Ishikawa (cell line): Measurements from ENCODE around the gene ARID1B.

Experiments used
- CEBPB ChIP-seq: IDR thresholded peaks from 2 replicates; pipeline ENCODE4 v1.6.1; 2012
- CREB1 ChIP-seq: IDR thresholded peaks from 2 replicates; pipeline ENCODE4 v1.6.1; 2012; ENCODE audit warnings: low read depth
- EGR1 ChIP-seq: IDR thresholded peaks from 2 replicates; pipeline ENCODE4 v1.6.1; 2012
- EP300 ChIP-seq: IDR thresholded peaks from 2 replicates; pipeline ENCODE4 v1.6.1; 2012; ENCODE audit warnings: borderline replicate concordance
- FOXM1 ChIP-seq: IDR thresholded peaks from 2 replicates; pipeline ENCODE4 v1.6.1; 2012; ENCODE audit warnings: low read depth, borderline replicate concordance
- MAX ChIP-seq: IDR thresholded peaks from 2 replicates; pipeline ENCODE4 v1.6.1; 2012
- NFIC ChIP-seq: IDR thresholded peaks from 2 replicates; pipeline ENCODE4 v1.6.1; 2012
- RAD21 ChIP-seq: IDR thresholded peaks from 2 replicates; pipeline ENCODE4 v1.6.1; 2012; ENCODE audit warnings: low read depth
- REST ChIP-seq: IDR thresholded peaks from 2 replicates; pipeline ENCODE4 v1.6.1; 2012; ENCODE audit warnings: low read depth, mild to moderate bottlenecking
- TAF1 ChIP-seq: IDR thresholded peaks from 2 replicates; pipeline ENCODE4 v1.6.1; 2012; ENCODE audit warnings: low read depth, mild to moderate bottlenecking
- TCF12 ChIP-seq: IDR thresholded peaks from 2 replicates; pipeline ENCODE4 v1.6.1; 2012; ENCODE audit warnings: low read depth
- TEAD4 ChIP-seq: IDR thresholded peaks from 2 replicates; pipeline ENCODE4 v1.6.1; 2012
- USF1 ChIP-seq: IDR thresholded peaks from 2 replicates; pipeline ENCODE4 v1.6.1; 2012
- YY1 ChIP-seq: IDR thresholded peaks from 2 replicates; pipeline ENCODE4 v1.6.1; 2012; ENCODE audit warnings: low read depth
- ZBTB7A ChIP-seq: IDR thresholded peaks from 2 replicates; pipeline ENCODE4 v1.6.1; 2012; ENCODE audit warnings: low read depth

Gene ARID1B

GRCh38 chr6:156978948-156979347 is 201.8 kb downstream of the ARID1B start:
- TF ChIP-seq RAD21 (no peak), TEAD4 (no peak), EGR1 (no peak), TAF1 (no peak), EP300 (no peak), MAX (no peak), FOXM1 (no peak), REST (no peak), NFIC (no peak), ZBTB7A (no peak), CEBPB (no peak), TCF12 (no peak), CREB1 (no peak), USF1 (no peak), YY1 (no peak)

GRCh38 chr6:156980515-156980914 is 203.3 kb downstream of the ARID1B start:
- no peak for TF ChIP-seq YY1
- TF ChIP-seq MAX = no peak
- TF ChIP-seq TEAD4 = no peak
- no peak for TF ChIP-seq TCF12
- TF ChIP-seq EGR1 = no peak
- no peak for TF ChIP-seq CREB1
- no peak for TF ChIP-seq REST
- no peak for TF ChIP-seq ZBTB7A
- TF ChIP-seq USF1 = no peak
- no peak for TF ChIP-seq RAD21
- TF ChIP-seq TAF1 = no peak
- no peak for TF ChIP-seq NFIC
- TF ChIP-seq FOXM1 = no peak

- TF ChIP-seq TEAD4 = no peak
- no peak for TF ChIP-seq USF1
- no peak for TF ChIP-seq RAD21
- no peak for TF ChIP-seq CREB1
- TF ChIP-seq NFIC = no peak
- no peak for TF ChIP-seq EP300
- TF ChIP-seq ZBTB7A = no peak
- TF ChIP-seq TAF1 = no peak
- no peak for TF ChIP-seq EGR1
- no peak for TF ChIP-seq TCF12
- no peak for TF ChIP-seq YY1
Measured at GRCh38 chr6:156980948-156981347, 203.8 kb downstream of the ARID1B start.

GRCh38 chr6:156982168-156982567 is 205.0 kb downstream of the ARID1B start:
- no peak for TF ChIP-seq REST
- TF ChIP-seq TCF12 = no peak
- no peak for TF ChIP-seq TEAD4

- TF ChIP-seq MAX (no peak), EGR1 (no peak), TEAD4 (no peak), NFIC (no peak), USF1 (no peak), TCF12 (no peak), CEBPB (no peak), ZBTB7A (no peak), CREB1 (no peak), REST (no peak), RAD21 (no peak), FOXM1 (no peak), TAF1 (no peak), EP300 (no peak), YY1 (no peak)
Measured at GRCh38 chr6:156984178-156984738, 207.1 kb downstream of the ARID1B start.
